ENCODE measurements around the gene AANAT.

Gene AANAT

DNA sequence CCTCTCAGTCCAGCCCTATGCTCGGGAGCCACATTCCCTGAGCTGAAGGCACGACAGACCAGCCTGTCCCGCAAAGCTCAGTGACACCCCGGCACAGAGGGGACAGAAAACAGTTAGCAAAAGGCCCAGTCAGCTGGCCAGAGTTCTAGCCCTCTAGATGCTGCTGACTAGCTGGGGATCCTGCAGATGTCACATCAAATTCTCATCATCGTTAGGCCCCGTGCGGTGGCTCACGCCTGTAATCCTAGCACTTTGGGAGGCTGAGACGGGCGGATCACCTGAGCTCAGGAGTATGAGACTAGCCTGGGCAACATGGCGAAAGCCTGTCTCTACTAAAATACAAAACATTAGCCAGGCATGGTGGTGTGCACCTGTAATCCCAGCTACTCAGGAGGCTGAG lies 31.7 kb upstream of the AANAT start:
- TF ChIP-seq, protein P1, sequence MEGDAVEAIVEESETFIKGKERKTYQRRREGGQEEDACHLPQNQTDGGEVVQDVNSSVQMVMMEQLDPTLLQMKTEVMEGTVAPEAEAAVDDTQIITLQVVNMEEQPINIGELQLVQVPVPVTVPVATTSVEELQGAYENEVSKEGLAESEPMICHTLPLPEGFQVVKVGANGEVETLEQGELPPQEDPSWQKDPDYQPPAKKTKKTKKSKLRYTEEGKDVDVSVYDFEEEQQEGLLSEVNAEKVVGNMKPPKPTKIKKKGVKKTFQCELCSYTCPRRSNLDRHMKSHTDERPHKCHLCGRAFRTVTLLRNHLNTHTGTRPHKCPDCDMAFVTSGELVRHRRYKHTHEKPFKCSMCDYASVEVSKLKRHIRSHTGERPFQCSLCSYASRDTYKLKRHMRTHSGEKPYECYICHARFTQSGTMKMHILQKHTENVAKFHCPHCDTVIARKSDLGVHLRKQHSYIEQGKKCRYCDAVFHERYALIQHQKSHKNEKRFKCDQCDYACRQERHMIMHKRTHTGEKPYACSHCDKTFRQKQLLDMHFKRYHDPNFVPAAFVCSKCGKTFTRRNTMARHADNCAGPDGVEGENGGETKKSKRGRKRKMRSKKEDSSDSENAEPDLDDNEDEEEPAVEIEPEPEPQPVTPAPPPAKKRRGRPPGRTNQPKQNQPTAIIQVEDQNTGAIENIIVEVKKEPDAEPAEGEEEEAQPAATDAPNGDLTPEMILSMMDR (conservative IDR thresholded peaks at IDR 0.05; ENCODE audit: low read length), result no peak
- no peak overlapping the region for H3K4me3 ChIP-seq (ENCODE audit: low read length)
- no peak for DNase-seq (ENCODE audit: low read depth)

DNA sequence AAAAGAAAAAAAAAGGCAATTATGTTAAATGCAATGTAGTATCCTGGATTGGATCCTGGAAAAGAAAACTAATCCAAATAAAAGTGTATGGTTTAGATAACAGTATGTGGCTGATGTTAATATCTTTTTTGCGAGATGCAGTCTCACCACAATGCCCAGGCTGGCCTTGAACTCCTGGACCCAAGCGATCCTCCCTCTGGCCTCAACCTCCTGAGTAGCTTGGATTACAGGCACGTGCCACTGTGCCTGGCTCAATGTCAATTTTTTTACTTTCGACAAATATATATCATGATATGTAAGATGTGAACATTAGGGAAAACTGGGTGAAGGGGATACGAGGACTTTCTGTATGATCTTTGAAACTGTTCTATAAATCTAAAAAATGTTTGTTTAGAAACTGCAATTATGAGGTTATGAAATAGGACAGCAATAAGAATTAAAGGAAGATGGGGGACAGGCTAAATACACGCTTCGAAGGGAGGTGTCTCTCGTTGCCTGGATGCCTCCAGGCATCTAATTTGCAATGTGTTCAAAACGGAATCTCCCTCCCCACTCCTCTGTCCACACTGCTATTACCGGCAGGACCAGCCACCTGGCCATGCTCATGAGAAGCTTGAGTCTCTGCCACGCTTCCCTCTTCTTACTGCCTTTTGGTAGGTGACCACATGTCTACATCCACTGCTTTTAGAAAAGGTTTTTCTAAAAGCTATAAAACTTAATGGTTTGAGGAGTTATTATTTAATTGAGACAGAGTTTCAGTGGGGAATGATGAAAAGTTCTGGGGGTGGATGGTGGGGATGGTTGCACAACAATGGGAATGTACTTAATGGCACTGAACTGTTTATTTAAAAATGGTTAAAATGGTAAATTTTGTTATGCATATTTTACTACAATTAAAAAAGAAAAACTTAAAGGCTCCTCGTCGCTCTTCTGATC lies 29.7 kb upstream of the AANAT start:
- DNase-seq (ENCODE audit: low read depth), result no peak
- TF ChIP-seq, protein P1 (conservative IDR thresholded peaks at IDR 0.05; ENCODE audit: low read length), result no peak
- H3K4me3 ChIP-seq (ENCODE audit: low read length), result no peak overlapping the region

DNA sequence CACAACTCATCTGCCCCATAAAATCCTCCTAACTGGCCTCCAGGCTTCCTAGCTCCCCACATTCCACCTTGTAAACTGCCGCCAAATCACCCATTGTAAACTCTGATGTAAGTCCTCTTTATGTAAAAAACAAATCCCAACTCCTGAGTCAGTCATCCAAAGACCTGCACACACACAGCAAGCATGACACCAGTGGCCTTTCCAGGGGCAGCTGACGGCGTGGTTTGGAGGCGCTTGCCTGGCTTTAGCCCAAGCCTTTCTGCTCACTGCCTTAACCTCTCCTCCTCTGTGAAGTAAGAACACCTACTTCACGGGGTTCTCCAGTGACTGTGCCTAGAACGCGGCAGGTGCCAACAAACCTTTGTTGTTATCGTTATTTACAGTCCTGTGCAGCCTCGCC lies 28.5 kb upstream of the AANAT start:
- H3K4me3 ChIP-seq (ENCODE audit: low read length), result no peak overlapping the region
- TF ChIP-seq, protein P1 (conservative IDR thresholded peaks at IDR 0.05; ENCODE audit: low read length), result no peak

DNA sequence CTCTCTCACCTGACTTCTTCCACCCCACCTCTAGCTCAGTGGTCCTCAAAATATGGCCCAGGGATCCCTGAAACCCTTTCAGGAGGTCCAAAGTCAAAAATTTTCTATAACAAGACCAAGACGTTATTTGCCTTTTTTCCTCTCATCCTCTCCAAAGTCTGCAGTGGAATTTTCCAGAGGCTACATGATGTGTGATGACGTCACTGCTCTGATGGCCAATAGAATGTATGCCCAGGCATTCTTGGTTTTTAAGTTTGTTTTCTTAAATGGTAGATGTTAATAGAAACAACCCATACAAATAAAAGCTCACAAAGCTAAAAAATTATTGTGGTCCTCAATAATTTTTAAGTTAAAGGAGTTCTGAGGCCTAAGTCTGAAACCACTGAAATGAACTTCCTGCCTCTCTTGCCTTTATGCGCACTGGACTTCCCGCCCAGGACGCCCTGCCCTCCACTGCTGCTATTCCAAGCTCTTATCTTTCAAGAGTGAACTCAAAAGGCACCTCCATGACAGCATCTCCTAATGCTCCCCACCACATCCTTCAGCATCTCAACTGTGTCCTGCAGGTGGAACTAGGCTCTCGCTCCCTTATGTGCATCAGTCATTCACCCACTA lies 28.0 kb upstream of the AANAT start:
- DNase-seq (ENCODE audit: low read depth), result no peak
- TF ChIP-seq, protein P1 (conservative IDR thresholded peaks at IDR 0.05; ENCODE audit: low read length), result no peak
- no peak overlapping the region for H3K4me3 ChIP-seq (ENCODE audit: low read length)

More for the DNA sequence above, 28.5 kb upstream of the AANAT start:
- no peak for DNase-seq (ENCODE audit: low read depth)

DNA sequence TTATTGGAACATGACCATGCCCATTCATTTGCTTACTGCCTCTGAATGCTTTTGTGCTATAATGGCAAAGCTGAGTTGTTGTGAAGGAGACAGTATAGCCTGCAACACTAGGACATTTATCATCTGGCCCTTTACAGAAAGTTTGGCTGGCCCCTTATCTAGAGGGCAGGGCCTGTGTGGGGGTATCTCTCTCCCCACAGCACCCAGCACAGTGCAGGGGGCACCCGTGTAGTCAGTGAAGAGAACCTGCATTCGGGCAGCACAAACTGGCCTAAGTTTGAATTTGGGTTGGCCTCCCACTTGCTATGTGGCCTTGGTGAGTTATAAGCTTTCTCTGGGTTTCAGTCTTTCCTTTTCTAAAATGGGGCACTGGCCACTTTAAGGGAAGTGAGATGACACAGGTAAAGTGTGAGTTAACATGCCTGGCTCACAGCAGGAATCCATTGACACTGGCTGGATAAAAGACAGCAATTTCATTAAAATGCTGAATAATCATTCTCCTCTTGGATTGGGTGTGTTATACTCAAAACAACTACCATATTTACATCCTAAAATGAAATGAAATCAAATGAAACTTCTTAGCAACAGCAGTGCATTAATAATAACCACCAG lies 26.5 kb upstream of the AANAT start:
- TF ChIP-seq, protein P1 (conservative IDR thresholded peaks at IDR 0.05; ENCODE audit: low read length), result no peak
- DNase-seq (ENCODE audit: low read depth), result no peak
- no peak overlapping the region for H3K4me3 ChIP-seq (ENCODE audit: low read length)

DNA sequence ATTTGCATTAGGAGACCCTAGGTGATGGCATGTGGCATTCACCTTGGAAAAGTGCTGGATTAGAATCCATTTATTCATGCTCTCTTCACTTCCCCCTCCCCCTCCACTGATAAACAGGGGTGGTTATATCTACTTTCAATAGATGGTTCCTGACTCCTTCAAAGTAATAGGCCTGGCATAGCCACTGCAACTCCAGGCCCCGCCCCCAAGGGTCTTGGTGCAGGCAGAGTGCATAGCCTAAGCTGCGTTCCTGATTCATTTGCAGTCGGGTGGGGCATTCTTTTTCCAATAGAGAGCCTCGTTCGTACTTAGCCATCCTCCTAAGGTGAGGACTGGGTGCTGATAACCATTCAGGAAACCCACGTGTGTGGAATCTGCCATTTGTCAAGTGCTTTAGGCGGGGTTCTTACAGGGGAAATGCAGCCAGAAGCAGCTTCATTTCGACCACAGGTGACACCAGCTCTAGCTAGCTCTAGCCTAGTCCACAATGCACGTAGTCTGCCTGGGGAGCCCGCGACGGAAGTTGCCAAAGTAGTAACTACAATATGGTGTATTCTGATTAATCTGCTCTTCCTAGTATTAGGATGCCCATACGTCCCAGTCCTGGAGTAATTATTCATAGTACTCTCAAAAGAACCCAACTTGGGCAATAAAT lies 25.6 kb upstream of the AANAT start:
- TF ChIP-seq, protein P1 (conservative IDR thresholded peaks at IDR 0.05; ENCODE audit: low read length), result no peak
- no peak overlapping the region for H3K4me3 ChIP-seq (ENCODE audit: low read length)
- no peak for DNase-seq (ENCODE audit: low read depth)
